IPS-11a (cell line): ENCODE measurements around the gene FBXO48.
"Not testable (repeated sequence)": the region's sequence is repeated elsewhere in the genome, so short reads cannot be mapped to it uniquely, and the experiment has no call there.

Source experiments
- H3K4me3 ChIP-seq: one replicate; pipeline ENCODE4 v1.5.1; 2013; ENCODE audit warnings: low read depth, low read length, control low read depth

FBXO48 gene, protein sequence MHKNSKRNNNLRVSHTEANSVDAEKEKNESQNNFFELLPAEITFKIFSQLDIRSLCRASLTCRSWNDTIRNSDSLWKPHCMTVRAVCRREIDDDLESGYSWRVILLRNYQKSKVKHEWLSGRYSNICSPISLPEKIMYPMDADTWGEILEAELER

DNA sequence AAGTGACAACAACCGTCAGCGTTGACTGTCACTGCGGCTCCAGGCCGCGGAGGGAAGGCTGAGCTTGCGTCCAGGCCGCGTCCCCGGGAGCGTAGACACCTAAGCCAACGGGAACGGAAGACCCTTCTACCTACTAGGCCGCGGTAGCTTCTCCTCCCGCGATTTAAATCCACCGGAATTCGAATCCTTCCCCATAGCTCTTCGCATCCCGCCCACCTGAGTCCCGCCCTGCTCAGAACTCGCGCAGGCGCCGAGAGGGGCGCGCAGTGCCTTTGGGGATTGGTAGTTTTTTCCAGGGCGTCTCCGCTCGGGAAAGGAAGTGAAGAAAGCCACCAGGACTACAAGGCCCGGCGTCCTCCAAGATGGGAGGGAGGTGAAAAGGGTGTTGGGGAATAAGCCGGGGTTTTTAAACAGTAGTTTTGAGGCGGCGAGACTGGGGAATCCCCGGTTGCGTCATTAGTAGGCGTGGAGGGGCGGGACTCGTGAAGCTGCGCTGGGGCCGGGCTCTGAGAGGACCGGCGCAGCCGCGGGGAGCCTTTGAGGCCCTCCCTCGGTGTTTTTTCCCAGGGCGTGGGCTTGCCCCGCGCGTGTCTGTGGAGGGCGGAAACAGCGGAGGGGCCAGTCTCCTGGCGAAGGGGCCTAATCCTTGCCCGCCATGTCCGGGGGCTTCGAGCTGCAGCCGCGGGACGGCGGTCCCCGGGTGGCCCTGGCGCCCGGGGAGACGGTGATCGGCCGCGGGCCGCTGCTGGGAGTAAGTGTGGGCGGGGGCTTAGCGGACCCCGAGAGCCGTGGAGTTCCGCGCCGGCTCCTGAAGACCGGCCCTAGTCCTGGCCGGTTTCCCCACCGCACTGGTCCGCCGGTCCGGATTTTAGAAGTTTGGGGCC, at the start of gene FBXO48, which contains the start of gene APLF:
TSS of gene FBXO48 (minus strand) at position 218 of the 884 bp plus-strand sequence. CDS start 2,149 bp downstream, outside the sequence.
TSS of gene APLF (plus strand) at position 509 of the 884 bp plus-strand sequence. CDS start at position 656, 147 bp downstream.
- peak within 1 kb of the TSS; percentile 91 for H3K4me3 ChIP-seq

DNA sequence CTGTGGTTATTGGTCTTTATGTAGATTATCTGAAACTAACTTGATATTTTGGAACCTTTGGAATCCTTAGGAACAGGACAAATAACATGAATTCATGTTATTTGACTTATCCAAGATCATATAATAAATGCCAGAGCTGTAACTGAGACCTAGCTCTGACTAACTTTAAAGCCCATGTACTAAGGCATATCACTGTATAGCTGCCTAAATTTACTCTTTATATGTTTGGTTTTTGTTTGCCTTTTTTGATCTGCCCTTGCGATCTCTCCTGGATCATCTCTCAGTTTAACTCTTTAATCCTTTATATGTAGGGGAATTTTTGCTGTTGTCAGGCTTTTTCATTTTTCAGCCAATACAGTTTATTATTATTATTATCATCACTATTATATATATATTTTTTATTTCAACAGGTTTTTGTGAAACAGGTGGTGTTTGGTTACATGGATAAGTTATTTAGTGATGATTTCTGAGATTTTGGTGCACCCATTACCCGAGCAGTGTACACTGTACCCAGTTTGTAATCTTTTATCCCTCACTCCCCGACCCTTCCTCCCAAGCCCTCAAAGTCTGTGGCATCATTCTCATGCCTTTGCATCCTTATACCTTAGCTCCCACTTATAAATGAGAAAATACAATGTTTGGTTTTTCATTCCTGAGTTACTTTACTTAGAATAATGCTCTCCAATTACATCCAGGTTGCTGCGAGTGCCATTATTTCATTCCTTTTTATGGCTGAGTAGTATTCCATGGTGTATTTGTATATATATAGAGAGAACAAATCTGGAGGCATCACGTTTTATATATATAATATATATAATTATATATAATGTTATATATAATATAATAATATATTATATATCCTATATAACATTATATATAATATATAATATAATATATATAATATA, 49.2 kb upstream of the FBXO48 start:
- no peak overlapping the region for H3K4me3 ChIP-seq

DNA sequence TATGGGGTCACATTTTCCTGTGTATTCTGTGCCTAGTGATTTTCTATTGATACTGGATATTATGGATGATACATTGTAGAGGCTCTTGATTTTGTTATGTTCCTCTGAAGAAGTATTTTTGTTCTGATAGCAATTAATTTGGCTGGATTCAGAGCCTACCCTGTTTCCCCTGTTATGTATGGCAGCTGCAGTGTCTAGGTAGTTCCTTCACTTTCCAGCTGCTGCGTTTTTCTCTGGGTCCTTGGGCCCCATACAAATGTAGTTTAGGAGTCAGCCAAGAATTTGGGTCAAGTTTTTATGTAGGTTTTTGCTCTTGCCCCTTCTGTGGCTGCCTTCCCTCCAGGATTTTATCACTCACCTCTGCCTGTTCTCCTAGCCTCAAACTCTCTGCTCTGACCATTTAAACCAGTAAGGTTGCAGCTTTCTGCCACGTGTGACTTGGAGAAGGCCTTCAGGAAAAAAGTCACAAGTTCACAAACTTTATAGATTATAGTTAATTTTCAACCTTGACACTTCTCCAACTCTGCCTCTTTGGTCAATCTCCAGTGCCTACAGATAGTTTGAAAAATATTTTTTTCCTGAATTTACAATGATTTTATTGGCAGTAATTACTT, 47.3 kb upstream of the FBXO48 start:
- H3K4me3 ChIP-seq, result no peak overlapping the region

DNA sequence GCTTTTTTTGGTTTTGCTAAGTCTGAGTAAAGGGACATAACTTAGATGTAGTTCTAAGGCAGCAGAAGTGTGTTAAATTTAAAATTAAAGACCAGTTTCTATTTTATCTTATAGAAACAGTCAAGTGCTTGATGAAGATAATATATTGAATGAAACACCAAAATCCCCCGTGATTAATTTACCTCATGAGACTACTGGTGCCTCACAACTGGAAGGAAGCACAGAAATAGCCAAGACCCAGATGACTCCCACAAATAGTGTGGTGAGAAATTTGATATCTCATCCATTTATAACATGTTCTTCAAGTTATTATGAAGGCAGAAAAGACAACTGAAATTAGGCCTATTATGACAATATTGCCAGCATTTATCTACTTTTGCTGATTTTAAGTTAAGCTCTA, 45.9 kb upstream of the FBXO48 start:
- no peak overlapping the region for H3K4me3 ChIP-seq

DNA sequence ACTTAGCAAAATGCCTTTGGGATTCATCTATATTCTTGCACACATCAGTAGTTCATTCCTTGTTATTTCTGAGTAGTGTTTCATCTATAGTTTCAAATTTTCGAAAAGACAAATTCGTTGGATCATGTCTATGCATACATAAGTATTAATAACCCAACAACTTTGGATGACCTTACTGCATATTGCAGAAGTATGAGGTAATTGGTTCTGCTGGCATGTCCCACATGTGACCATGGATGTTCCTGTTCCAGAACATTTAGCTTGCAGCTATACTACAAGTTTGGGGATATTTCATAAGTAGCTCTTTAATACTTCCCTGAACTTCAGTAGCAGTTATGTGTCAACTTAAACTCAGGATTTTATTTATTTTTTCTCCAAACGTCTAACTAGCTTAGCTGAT, 45.2 kb upstream of the FBXO48 start:
- H3K4me3 ChIP-seq, result no peak overlapping the region

DNA sequence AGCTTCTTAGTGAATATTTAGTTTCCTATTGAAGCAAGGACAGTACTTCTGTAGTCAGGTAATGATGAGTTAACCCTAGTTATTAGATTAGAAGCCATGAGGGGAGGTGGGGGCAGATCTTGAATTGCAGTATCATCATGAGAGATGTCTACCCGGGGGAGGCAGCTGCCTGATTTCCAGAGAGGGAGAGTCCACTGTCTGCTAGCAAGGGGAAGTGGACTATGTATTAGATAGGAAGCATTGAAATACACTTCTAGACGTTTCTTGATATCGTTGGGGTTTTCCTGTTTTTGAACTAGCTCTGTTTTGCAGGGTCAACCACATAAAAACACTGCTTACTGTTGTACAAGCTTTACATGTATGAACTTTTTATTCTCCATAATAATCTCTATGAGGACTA, 39.1 kb upstream of the FBXO48 start:
- H3K4me3 ChIP-seq, result no peak overlapping the region

DNA sequence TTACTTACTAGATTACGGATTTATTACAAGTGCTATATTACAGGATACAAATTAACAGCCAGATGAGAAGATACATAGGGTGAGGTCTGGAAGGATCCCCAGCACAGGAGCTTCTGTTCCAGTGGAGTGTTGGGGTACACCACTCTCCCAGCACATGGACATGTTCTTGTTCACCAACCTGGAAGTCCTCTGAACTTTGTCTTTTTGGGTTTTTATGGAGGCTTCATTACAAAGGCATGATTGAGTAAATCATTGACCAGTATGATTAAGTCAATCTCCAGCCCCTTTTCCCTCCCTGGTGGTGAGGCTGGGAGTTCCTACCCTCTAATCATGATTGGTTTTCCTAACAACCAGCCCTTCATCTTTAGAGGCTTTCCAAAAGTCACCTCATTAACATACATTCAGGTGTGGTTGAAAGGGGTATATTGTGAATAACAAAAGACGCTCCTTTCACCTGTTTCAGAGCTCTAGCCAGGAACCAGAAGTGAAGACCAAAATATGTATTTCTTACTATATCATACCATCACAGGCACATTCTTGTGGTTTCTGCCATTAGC, 38.6 kb upstream of the FBXO48 start:
- no peak overlapping the region for H3K4me3 ChIP-seq

DNA sequence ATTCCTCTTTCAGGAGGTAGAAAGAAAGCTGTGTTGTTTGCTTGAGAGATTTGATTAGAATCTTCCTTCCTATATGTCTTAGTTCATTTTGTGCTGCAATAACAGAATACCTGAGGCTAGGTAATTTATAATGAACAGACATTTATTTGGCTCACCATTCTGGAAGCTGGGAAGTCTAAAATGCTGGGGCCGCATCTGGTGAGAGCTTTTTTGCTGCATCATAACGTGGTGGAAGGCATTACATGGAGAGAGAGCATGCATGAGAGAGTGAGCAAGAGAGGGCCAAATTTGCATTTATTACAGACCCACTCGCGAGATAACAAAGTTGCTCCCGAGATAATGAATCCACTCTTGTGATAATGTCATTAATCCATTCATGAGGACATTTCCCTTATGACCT, 34.7 kb upstream of the FBXO48 start:
- H3K4me3 ChIP-seq, result no peak overlapping the region

DNA sequence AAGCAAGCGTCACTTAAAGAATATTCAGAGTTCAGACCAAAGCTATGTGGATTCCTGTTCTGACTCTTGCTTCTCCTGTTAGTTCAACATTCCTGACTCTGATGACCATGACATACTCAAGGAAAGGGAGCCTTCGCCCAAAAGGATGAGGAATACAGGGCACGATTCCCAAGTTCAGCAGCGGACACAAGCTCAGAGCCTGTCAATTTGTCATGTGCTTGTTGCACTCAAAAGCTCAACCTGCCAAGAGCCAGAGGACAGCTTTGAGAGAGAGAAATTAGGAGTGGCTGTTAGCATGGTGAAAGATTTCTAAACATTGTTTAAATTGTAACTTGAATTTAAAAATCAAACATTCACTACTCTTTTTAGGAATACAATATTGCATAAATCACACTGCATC, 33.6 kb upstream of the FBXO48 start:
- no peak overlapping the region for H3K4me3 ChIP-seq

DNA sequence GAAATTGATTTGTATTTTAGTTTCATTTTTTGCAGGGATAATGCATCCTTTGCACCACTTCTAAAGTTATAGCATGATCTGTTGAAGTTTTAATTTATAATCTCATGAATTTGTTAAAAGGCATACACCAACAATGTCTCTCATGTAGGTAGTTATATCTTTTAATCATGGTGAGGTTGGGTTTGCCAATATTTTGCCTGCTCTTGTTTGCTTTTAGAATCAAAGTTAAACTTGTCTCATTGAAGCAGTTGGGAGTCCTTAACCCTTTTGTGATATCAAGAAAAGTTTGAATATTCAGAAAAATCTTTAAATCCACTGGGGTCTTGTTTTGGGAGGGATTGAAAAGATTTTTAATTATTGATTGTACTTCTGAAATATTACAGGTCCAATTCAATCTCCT, 32.0 kb upstream of the FBXO48 start:
- H3K4me3 ChIP-seq, result no peak overlapping the region

DNA sequence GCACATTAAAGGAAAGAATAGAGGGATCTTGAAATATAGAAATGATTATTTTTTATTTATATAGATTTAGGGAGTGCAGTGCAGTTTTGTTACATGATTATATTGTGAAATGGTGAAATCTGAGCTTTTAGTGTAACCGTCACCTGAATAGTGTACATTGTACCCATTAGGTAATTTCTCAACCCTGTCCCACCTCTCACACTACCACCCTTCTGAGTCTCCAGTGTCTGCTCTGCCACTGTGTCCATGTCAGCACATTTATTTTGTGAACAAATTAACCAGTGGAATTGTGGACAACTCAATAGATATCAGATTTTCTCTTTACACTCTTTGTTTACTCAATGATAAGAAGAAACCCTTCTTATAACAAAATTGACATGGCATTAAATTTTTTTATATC, 24.5 kb upstream of the FBXO48 start:
- H3K4me3 ChIP-seq, result no peak overlapping the region

DNA sequence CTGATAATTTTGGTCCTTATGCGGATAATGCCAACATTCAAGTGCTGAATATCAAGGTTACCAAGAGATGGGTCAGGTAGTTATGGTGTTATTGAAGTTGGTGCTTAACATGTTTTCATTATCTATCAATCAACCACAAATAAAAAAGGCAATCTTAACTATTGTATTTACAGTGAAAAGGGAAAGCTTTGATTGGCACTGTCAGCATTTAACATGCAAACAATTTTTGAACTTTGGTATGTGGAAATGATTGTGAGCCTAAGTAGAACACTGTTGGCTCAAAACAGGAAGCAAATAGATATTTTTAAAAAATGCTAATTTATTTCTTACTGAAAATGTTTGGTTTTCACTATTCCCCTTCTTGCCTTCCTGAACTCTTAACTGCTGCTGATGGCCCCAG, 22.2 kb upstream of the FBXO48 start:
- no peak overlapping the region for H3K4me3 ChIP-seq

DNA sequence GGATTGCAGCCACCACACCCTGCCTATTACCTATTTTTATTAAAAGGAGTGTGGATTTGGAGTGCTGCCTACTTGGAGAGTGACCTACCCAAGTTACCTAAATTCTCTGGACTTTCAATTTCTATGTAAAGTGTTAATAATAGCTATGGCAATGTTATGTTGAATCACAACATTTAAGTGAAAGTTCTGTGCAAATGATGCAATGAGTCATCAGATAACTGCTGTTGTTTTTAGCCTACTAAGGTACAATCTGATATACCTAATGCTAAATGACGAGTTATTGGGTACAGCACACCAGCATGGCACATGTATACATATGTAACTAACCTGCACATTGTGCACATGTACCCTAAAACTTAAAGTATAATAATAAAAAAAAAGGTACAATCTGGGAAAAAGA, 21.5 kb upstream of the FBXO48 start:
- not testable (repeated sequence) for H3K4me3 ChIP-seq

DNA sequence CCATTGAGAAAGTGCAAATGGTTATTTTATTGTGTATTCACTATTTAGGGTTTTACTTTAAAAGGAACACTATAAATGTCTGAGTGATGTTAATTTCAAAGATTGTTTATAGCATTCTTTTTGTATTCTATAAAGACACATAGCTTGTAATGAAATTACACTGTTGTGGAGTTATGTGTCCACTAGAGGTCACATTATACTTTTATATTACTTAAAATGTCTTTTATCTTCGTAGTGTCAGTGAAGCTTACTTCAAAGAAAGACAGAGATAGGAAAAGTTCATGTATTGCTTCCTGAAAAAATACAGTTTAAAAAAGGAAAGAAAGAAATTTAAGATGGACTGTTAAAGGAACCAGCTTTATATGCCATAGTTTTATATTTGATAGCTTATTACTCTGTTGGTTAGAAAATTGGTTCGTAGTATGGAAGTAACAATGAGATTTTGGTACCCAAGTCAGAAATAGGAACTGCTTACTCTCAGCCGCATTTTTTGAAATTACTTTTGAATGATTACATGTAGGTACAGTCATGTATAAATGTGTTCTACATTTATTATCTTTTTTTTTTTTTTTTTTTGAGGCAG, 20.8 kb upstream of the FBXO48 start:
- no peak overlapping the region for H3K4me3 ChIP-seq

DNA sequence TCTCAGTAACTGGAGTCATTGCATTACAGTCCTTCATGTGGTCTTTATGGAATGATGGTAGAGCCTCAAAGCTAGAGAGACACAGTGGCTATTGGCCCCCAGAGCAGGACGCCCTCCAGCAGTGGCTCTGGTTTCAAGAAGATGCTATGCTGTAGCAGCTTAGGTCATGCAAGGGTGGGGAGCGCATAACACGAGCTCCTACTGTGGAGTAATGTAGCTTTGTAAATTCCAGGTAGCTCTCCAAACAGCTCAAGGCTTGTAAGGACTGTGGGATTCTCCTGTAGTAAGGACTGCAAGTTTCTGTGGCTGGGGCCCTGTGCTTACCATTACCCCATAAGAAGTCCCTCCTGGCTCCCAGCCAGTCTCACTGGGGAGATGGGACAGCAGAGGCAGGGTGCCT, 15.9 kb upstream of the FBXO48 start:
- H3K4me3 ChIP-seq, result no peak overlapping the region

DNA sequence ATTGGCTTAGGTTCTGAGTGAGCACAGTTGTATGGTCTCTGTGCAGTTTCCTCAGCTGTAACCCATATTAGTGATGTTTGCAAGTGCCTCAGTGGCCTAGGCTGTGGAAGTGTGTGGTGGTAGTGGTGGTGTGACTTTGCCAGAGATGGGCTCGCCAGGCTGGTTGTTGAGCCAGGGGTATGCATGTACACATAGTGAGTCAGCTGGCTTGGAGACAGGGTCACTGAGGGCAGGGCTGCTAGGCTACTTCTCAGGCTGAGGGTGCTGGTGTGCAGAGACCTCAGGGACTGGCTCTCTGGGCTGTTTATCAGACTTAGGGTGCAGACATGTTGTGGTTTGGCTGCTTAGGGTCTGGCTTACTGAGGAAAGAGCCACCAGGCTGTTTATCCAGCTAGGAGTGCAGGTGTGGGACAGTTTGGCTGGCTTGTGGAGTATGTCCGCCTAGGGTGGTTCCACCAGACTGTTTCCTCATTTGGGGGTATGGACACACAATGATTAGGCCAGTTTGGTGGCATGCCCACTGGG, 15.3 kb upstream of the FBXO48 start:
- H3K4me3 ChIP-seq, result no peak overlapping the region

DNA sequence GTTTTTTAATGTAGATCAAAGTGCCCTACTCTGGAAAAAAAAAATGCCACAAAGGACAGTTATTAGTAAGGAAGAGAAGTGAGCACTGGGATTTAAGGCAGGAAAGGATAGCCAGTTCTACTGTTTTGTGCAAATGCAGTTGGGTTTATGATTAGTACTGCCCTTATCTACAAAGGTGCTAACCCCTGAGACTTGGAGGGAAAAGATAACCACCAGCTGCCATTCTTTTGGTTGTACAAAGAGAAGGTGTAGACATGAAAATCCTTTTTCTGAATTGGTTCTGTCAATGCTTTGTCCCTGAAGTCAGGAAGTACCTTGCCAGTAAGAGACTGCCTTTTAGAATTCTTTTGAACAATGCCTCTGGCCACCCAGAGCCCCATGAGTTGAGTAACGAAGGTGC, 11.6 kb upstream of the FBXO48 start:
- H3K4me3 ChIP-seq, result no peak overlapping the region

DNA sequence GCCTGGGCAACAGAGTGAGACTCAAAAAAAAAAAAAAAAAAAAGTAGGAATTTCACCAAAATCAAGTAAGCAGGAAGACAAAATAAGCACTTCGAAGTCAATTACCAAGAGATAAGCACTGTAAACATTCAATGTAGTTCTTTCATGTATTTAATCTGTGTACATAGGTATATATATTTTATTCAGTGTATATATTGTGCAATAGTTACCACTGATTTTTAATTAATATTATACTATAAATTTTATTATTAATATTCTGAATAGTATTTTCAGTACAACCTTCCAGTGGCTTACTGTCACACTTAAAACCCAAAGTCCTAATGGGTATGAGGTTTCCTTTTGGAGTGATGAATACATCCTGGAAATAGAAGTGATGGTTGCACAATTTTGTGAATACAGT, 9.4 kb upstream of the FBXO48 start:
- H3K4me3 ChIP-seq, result no peak overlapping the region

DNA sequence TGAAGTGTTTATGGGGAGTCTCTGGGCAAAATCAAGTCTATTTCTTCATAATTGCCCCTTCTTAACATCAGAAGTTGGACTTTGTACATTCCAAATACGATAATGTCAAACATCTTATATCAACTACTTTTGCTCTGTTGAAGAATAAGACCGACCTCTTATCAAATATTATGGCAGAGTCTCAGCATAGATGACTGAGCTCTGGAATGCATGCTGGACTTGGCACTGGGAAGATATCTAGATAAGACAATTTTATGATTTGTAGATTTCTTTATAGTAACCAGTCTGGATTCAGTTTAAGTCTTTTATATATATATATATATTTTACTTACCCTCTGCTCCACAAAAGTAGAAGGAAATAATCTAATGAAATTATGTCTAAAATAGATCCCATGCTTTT, 8.5 kb upstream of the FBXO48 start:
- H3K4me3 ChIP-seq, result no peak overlapping the region

DNA sequence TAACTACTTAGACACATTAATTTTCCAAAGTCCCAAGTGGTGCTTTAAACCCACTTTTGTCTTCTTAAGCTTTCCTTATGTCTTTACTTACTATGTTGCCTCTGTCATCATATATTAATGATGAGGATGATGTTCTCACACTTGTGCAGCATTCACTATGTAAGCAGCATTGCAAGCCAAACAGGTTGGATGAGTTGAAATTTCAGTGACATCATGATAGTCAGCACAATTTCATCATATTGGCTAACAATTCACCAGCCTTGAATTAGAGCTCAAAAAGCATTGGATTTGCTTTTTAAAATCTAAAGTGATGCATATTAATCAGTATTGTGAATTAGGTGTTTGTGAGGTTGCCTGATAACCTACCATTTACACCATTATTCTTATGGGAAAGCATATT, 8.0 kb upstream of the FBXO48 start:
- H3K4me3 ChIP-seq, result no peak overlapping the region
